ENCODE results near the gene GAS2L2.

The GAS2L2 gene

DNA sequence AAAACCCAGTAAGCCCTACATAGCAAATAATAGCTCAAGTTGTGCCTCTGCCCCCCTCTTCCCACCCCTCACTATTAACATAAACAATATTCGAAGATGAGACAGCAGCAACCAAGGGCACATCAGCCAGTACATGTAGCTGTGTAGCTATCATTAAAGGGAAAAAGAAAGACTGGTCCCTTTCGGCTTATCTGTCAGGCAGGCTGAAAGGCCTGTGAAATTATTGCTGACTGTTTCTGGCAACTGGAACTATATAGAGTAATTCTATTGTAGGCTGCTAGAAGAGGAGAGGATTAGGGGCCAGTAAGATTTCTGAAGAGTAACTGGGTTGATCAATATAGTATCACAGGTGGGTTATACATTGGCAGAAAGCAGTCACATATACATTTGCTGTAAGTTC is 58.1 kb downstream of the GAS2L2 start:
- DNase-seq (ENCODE audit: low read depth in 2 of 2): no peak
